ENCODE data around the gene IL17A. TPM values are rescaled to one million over a fixed set of nuclear protein-coding genes. Genes with fewer than 3 reads are reported as not detected.

Gene IL17A
- total RNA-seq, 1 experiment from 2014 or later: not detected

- Mint-ChIP-seq H3K4me3 (ENCODE audit: unreplicated experiment) (no peak overlapping the region), H3K4me1 (ENCODE audit: low read depth, unreplicated experiment) (no peaks in the 10 kb centered on the region), H3K36me3 (ENCODE audit: insufficient read depth, unreplicated experiment) (no peaks in the 10 kb centered on the region), H3K27me3 (ENCODE audit: insufficient read depth, unreplicated experiment) (peaks cover 10% of the 10 kb centered on the region), H3K27ac (ENCODE audit: unreplicated experiment) (no peak overlapping the region), H3K9me3 (ENCODE audit: unreplicated experiment) (no peaks in the 10 kb centered on the region)
- no peaks in the 10 kb centered on the region for H3K9me3 ChIP-seq
- H3K4me3 ChIP-seq (ENCODE audit: low read depth, low read length): no peak overlapping the region
- ChIA-PET POLR2A (no interaction called here), CTCF (no interaction called here)
- DNase-seq: no peak
- no peaks in the 10 kb centered on the region for H3K4me1 ChIP-seq
- no TSS peak for BruUV-seq (replicated peaks)
- H3K36me3 ChIP-seq (ENCODE audit: control insufficient read depth, insufficient read depth, low read length): no peaks in the 10 kb centered on the region
- TF ChIP-seq CTCF (IDR thresholded peaks at IDR 0.05; ENCODE audit: insufficient read depth in 1 of 2, low read depth in 1 of 2, low read length in 1 of 2, severe bottlenecking in 1 of 2, unreplicated experiment in 1 of 2): no peak
- no peaks in the 10 kb centered on the region for H3K27me3 ChIP-seq (replicated peaks; ENCODE audit: control insufficient read depth, insufficient read depth, low read length)
- intact Hi-C loops (cut with micrococcal nuclease; ENCODE audit: unreplicated experiment): loop anchor here (5.0 kb wide), 1 partner anchor 108 kb away; no protein-coding TSS in a partner anchor
Observed at GRCh38 chr6:52209770-52210169, 23.6 kb downstream of the IL17A start.

- Mint-ChIP-seq H3K27me3 (ENCODE audit: insufficient read depth, unreplicated experiment) (peaks cover 10% of the 10 kb centered on the region), H3K4me1 (ENCODE audit: low read depth, unreplicated experiment) (no peaks in the 10 kb centered on the region)
- CTCF ChIA-PET: no interaction called here
Observed at GRCh38 chr6:52210227-52210626, 24.1 kb downstream of the IL17A start.

DNA sequence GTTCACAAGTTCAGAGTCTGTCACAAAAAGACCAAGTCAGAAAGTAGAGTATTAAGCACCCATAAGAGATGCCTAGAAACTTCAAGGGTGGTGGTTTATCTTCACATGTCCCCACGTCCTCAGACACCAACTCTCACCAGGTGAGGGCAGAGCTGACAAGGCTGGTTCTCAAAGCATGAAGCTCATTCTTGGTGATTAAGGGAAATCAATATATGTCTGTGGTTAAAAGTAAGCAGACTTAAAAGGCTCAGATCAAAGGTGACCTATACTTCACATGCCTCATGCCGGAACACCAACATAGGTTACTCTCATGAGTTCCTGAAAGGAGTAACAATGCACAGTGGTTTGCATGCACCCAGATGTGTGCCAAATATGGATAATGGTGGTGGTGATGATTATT, 27.0 kb downstream of the IL17A start:
- H3K4me3 ChIP-seq (ENCODE audit: low read depth, low read length): no peak overlapping the region
- no peaks in the 10 kb centered on the region for H3K27me3 ChIP-seq (replicated peaks; ENCODE audit: control insufficient read depth, insufficient read depth, low read length)
- no peak for DNase-seq
- no peaks in the 10 kb centered on the region for H3K36me3 ChIP-seq (ENCODE audit: control insufficient read depth, insufficient read depth, low read length)
- TF ChIP-seq CTCF (IDR thresholded peaks at IDR 0.05; ENCODE audit: insufficient read depth in 1 of 2, low read depth in 1 of 2, low read length in 1 of 2, severe bottlenecking in 1 of 2, unreplicated experiment in 1 of 2): no peak
- no peaks in the 10 kb centered on the region for H3K9me3 ChIP-seq
- Mint-ChIP-seq H3K4me1 (ENCODE audit: low read depth, unreplicated experiment) (no peaks in the 10 kb centered on the region), H3K4me3 (ENCODE audit: unreplicated experiment) (no peak overlapping the region), H3K27me3 (ENCODE audit: insufficient read depth, unreplicated experiment) (peaks cover 10% of the 10 kb centered on the region), H3K36me3 (ENCODE audit: insufficient read depth, unreplicated experiment) (no peaks in the 10 kb centered on the region), H3K9me3 (ENCODE audit: unreplicated experiment) (no peaks in the 10 kb centered on the region), H3K27ac (ENCODE audit: unreplicated experiment) (no peak overlapping the region)
- intact Hi-C loops (cut with micrococcal nuclease; ENCODE audit: unreplicated experiment): no loop called here
- no TSS peak for BruUV-seq (replicated peaks)
- ChIA-PET CTCF (interaction anchor here (0.6 to 1.1 kb wide), 2 partner anchors 21 to 50 kb away, joined by 3 to 4 read pairs; no protein-coding TSS in a partner anchor), POLR2A (no interaction called here)
- 0 out of 2 replicates have a peak, but pooled peaks cover 3% of the 10 kb centered on the region for H3K4me1 ChIP-seq

More at GRCh38 chr6:52210227-52210626, 24.1 kb downstream of the IL17A start:
- no peak for TF ChIP-seq CTCF (IDR thresholded peaks at IDR 0.05; ENCODE audit: insufficient read depth in 1 of 2, low read depth in 1 of 2, low read length in 1 of 2, severe bottlenecking in 1 of 2, unreplicated experiment in 1 of 2)
- Histone ChIP-seq H3K27me3 (replicated peaks; ENCODE audit: control insufficient read depth, insufficient read depth, low read length) (no peaks in the 10 kb centered on the region), H3K9me3 (no peaks in the 10 kb centered on the region), H3K36me3 (ENCODE audit: control insufficient read depth, insufficient read depth, low read length) (no peaks in the 10 kb centered on the region), H3K4me1 (no peaks in the 10 kb centered on the region), H3K4me3 (ENCODE audit: low read depth, low read length) (no peak overlapping the region)
- intact Hi-C loops (cut with micrococcal nuclease; ENCODE audit: unreplicated experiment): no loop called here
- no TSS peak for BruUV-seq (replicated peaks)
- Mint-ChIP-seq H3K27ac (ENCODE audit: unreplicated experiment) (no peak overlapping the region), H3K36me3 (ENCODE audit: insufficient read depth, unreplicated experiment) (no peaks in the 10 kb centered on the region), H3K9me3 (ENCODE audit: unreplicated experiment) (no peaks in the 10 kb centered on the region), H3K4me3 (ENCODE audit: unreplicated experiment) (no peak overlapping the region)
- POLR2A ChIA-PET: no interaction called here
- DNase-seq: no peak
